SIG-M5 treated with dmso at 0.1 percent for 504 hours (cell line): Measurements from ENCODE around the gene KCTD11.
"Not testable (repeated sequence)": the region's sequence is repeated elsewhere in the genome, so short reads cannot be mapped to it uniquely, and the experiment has no call there.

Source experiments
- DNase-seq: peaks from one replicate; lab custom pipeline; 2025; ENCODE audit not compliant: unreplicated experiment; lab: John Stamatoyannopoulos, UW

Gene KCTD11

GRCh38 chr17:7343250-7343649, 8.7 kb upstream of the KCTD11 start:
- no peak for DNase-seq

- no peak for DNase-seq
Measured at GRCh38 chr17:7346761-7347614, 5.0 kb upstream of the KCTD11 start.

DNA sequence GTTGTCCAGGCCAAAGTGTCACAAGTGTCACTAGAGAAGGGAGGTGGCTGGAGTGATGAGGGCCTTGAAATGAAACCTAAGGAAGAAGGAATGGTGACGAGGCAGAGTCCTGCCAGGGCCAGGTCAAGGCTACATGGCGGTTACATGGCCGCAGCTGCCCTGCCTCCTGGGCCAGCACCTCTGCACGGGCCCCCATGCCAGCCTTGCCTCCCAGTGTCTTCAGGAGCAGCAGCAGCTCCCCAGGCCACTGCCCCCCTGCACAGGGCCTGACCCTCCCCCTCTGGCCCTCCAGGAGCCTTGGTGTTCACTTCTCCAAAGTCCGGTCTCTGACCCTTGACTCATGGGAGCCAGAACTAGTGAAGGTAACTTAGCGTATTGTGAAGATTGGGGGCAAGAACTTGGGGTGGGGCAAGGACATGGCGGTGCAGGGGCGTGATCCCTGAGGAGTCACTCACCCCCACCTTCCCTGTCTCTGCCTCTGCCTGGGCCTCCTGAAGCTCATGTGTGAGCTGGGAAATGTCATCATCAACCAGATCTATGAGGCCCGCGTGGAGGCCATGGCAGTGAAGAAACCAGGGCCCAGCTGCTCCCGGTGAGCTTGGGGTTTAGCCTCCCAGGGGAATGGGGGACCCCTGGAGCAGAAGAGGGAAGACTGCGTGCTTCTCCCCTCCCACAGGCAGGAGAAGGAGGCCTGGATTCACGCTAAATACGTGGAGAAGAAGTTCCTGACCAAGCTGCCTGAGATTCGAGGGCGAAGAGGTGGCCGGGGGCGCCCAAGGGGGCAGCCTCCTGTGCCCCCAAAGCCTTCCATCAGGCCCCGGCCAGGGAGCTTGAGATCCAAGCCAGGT, 4.1 kb upstream of the KCTD11 start:
- no peak for DNase-seq

- no peak for DNase-seq
Measured at GRCh38 chr17:7348478-7349242, 3.3 kb upstream of the KCTD11 start.

DNA sequence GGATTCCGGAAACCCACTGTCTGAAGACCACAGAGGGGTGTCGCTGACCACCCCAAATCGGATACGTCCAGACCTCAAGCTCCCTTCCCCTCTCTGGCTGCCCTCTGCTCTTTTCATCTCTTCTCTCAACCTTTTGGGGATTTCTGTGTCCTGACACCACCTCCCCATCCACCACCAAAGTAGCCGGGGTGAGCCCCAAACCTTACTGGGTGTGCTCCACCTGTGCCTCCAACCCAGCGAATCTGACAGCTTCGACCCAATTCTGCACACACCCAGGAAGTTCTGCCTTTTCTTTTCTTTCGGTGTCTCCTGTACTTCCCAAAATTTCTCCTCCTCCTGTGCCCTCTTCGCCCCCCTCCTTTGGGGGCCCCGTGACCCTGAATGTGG, 534 bp downstream of the KCTD11 start:
- no peak for DNase-seq

DNA sequence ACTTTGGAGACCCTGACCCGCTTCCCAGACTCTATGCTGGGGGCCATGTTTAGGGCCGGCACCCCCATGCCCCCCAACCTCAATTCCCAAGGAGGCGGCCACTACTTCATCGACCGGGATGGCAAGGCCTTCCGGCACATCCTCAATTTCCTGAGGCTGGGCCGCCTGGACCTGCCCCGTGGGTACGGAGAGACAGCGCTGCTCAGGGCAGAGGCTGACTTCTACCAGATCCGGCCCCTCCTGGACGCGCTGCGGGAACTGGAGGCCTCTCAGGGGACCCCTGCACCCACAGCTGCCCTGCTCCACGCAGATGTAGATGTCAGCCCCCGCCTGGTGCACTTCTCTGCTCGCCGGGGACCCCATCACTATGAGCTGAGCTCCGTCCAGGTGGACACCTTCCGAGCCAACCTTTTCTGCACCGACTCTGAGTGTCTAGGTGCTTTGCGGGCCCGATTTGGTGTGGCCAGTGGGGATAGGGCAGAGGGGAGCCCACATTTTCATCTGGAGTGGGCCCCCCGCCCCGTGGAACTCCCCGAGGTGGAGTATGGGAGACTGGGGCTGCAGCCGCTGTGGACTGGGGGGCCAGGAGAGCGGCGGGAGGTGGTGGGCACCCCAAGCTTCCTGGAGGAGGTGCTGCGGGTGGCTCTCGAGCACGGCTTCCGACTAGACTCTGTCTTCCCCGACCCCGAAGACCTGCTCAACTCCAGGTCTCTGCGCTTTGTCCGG, 1.1 kb downstream of the KCTD11 start:
- no peak for DNase-seq

DNA sequence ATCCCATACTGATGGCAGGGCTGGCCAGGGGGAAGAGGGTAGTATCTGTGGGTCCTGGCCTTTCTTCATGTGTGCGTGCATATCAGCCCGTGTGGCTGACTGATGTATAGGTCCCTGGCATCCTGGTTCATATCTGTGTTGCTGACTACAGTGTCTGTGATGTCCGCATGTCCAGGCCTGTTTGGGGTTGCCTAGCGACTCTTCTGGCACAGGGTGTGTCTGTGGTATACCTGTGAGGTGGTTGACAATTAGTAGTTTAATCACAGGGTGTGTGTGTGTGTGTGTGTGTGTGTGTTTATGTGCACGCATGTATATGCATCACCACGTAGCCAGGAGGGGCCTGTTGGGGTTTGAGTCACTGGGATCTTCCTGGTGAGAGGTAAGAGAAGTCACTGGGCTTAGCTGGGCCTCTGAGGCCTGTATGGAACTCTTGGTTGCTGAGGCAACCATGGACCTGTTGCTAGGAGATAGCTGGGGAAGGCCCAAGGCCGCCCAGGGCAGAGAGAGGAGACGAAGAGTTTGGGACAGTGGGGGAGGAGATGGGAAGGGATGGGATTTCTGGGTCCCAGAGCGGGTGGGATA, 2.4 kb downstream of the KCTD11 start:
- no peak for DNase-seq

DNA sequence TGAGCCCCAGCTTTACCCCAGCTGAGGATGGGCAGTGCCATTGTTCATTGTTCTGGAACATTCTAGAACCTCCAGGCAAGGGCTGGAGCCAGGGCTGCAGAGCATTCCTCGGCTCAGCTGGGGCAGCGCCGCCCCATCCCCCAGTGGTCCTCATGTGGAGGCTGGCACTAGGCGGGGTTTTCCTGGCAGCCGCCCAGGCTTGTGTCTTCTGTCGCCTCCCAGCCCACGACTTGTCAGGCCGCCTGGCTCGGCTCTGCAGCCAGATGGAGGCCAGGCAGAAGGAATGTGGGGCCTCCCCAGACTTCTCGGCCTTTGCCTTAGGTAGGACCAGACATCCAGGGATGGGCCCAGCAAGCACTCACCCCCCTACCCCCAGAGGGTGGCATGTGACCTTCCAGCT, 3.1 kb downstream of the KCTD11 start, which contains the start of gene TMEM95:
TSS of gene TMEM95 (plus strand) at position 104 of the 400 bp plus-strand sequence. CDS start at position 153, 49 bp downstream.
- no peak for DNase-seq

GRCh38 chr17:7355573-7355972, 3.6 kb downstream of the KCTD11 start:
- DNase-seq: no peak

DNA sequence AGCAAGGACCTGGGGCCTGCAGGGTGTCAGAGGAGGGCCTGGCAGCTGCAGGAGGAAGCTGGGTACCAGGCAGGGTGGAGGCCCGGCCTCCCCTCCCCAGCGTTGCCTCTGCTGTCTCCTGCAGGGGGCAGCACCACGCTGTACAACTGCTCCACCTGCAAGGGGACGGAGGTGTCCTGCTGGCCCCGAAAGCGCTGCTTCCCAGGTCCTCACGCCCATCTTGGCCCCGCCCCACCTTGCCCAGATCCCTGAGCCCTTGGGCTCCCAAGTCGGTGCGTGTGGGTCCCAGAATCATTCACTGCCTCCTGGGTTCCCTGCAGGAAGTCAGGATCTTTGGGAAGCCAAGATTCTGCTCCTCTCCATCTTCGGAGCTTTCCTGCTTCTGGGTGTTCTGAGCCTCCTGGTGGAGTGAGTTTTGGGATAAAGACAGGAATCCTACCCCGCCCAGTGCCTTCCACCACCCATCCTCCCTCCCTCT, 4.1 kb downstream of the KCTD11 start:
- DNase-seq: peak; percentile 56

DNA sequence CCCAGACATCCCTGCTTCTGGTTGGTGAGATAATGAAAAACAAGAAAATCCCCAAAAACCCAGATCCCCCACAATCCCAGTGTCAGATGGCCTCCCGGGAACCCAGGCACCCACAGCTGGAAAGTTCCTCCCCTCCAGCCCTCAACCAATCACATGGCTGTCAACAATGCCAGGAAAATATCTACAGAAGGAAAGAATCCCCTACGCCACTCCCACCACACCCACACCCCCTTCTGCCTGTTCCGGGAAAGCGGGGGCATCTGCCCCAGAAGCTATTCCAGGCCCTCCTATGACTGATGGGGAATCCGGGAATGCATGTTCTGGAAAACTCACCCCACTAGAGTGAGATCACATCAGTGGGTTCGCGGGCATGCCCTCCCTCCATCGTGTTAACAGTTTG, 4.8 kb downstream of the KCTD11 start:
- DNase-seq: no peak

- no peak for DNase-seq
Measured at GRCh38 chr17:7357381-7357780, 5.4 kb downstream of the KCTD11 start.

GRCh38 chr17:7361906-7362305, 9.9 kb downstream of the KCTD11 start:
- no peak for DNase-seq

- DNase-seq: no peak
Measured at GRCh38 chr17:7363311-7363710, 11.3 kb downstream of the KCTD11 start.

- not testable (repeated sequence) for DNase-seq
Measured at GRCh38 chr17:7365963-7366362, 14.0 kb downstream of the KCTD11 start.

- DNase-seq: no peak
Measured at GRCh38 chr17:7367083-7367482, 15.1 kb downstream of the KCTD11 start.

GRCh38 chr17:7367918-7368598, 16.1 kb downstream of the KCTD11 start:
- no peak for DNase-seq

GRCh38 chr17:7368599-7368994, 16.6 kb downstream of the KCTD11 start:
- DNase-seq: not testable (repeated sequence)

GRCh38 chr17:7369825-7370224, 17.9 kb downstream of the KCTD11 start:
- DNase-seq: no peak

- no peak for DNase-seq
Measured at GRCh38 chr17:7370853-7371252, 18.9 kb downstream of the KCTD11 start.
